Right lobe of liver (tissue), 6 donors: Measurements from ENCODE around the gene FAR2. TPM values are rescaled to one million over a fixed set of nuclear protein-coding genes. Genes with fewer than 3 reads are reported as not detected.

Source experiments
- ATAC-seq, 4 donors: fragments of 200-7000 bp; cut with Tn5 transposase; one replicate each; pipeline ENCODE4 v1.9.1; 2020; ENCODE audit warnings: mild to moderate bottlenecking in 4 of 4, moderate library complexity in 4 of 4
- DNase-seq, 3 donors: peaks; one replicate each; pipeline ENCODE4 v3.0.0-alpha.2; 2020
- H3K27ac ChIP-seq, 3 donors: fragments of 200-600 bp; one replicate each; pipeline ENCODE4 v1.8.0; 2022
- H3K27me3 ChIP-seq, 2 donors: fragments of 200-600 bp; one replicate each; pipeline ENCODE4 v1.8.0; 2022
- H3K36me3 ChIP-seq, 4 donors: fragments of 200-600 bp; sonication (generic) in 1 of 4; one replicate each; pipeline versions ENCODE4 v1.5.1 to v1.8.0; 2017 to 2022; ENCODE audit warnings: control low read depth in 1 of 4
- H3K4me1 ChIP-seq, 4 donors: fragments of 200-600 bp; sonication (generic) in 1 of 4; one replicate each; pipeline versions ENCODE4 v1.5.1 to v1.8.0; 2017 to 2022; ENCODE audit warnings: control low read depth in 1 of 4
- H3K4me3 ChIP-seq, 3 donors: fragments of 200-600 bp; one replicate each; pipeline ENCODE4 v1.8.0; 2022
- H3K9me3 ChIP-seq, 4 donors: fragments of 200-600 bp; sonication (generic) in 1 of 4; one replicate each; pipeline versions ENCODE4 v1.5.1 to v1.8.0; 2017 to 2022; ENCODE audit warnings: control low read depth in 1 of 4
- CTCF ChIP-seq, 4 donors: fragments of 200-600 bp in 3 of 4; fragments of 450-650 bp in 1 of 4; IDR thresholded peaks; one replicate each; pipeline versions ENCODE4 v1.5.1 to v1.8.0; 2016 to 2022; ENCODE audit warnings: antibody characterized with exemption in 4 of 4, mild to moderate bottlenecking in 2 of 4
- POLR2A ChIP-seq: fragments of 450-650 bp; IDR thresholded peaks from one replicate; pipeline ENCODE4 v1.6.1; 2017; ENCODE audit warnings: antibody characterized with exemption, mild to moderate bottlenecking
- WGBS: methylation state at CpG from one replicate; pipeline ENCODE4 v1.1.6; 2018; ENCODE audit warnings: low coverage, low lambda C conversion rate; ENCODE audit not compliant: insufficient coverage; ENCODE audit errors: missing lambda C conversion rate; 5-methylcytosine and 5-hydroxymethylcytosine counted together
- intact Hi-C, 2 donors: fragments of 100-400 bp; cut with DNase I; formaldehyde crosslinking; loops; one replicate each; pipeline versions ENCODE4 v1.11.2 to v1.14.1; 2022
- total RNA-seq, 6 experiments: library from RNA; depleted of rRNA in 2 of 6; stranded (reverse); fragments of >200 nt in 2 of 6; fragmentation: NEBNext Ultra II Directional in 3 of 6; extraction: Animal tissue kit (Norgen Biotek cat#: 25700) in 3 of 6; gene quantifications; one replicate each; pipeline versions ENCODE4 v1.1.0 to v1.2.4, GENCODE V29; 2016 to 2023
- donor health status: DM: no; HTN: yes; CAD: no.
- donor health status: DM: no; HTN: no; CAD: no.
- donor health status: DM: no; HTN: no; CAD: no.
- donor health status: DM: no; HTN: yes; CAD: no.
- donor health status: DM: no; HTN: yes; CAD: no.

FAR2 gene
- total RNA-seq, 6 experiments from 2014 or later: 0.87 to 3.4 (median 1.9) TPM

- DNase-seq: no peak
- Histone ChIP-seq H3K27me3 (no peaks in the 10 kb centered on the region), H3K9me3 (no peaks in the 10 kb centered on the region), H3K4me1 (no peaks in the 10 kb centered on the region), H3K4me3 (no peak overlapping the region), H3K36me3 (no peaks in the 10 kb centered on the region), H3K27ac (no peak overlapping the region)
- no peak for ATAC-seq
- intact Hi-C loops: no loop called here
- TF ChIP-seq POLR2A: no peak
- TF ChIP-seq CTCF (IDR thresholded peaks at IDR 0.05): no peak
- 66% methylated on average over 2 of the region's 2 CpGs for WGBS
Measured at GRCh38 chr12:29223956-29224543, 75.0 kb downstream of the FAR2 start.

- Histone ChIP-seq H3K27ac (no peak overlapping the region), H3K36me3 (no peaks in the 10 kb centered on the region), H3K27me3 (no peaks in the 10 kb centered on the region), H3K9me3 (no peaks in the 10 kb centered on the region), H3K4me3 (no peak overlapping the region), H3K4me1 (no peaks in the 10 kb centered on the region)
- DNase-seq: no peak
- intact Hi-C loops: no loop called here
- TF ChIP-seq CTCF (IDR thresholded peaks at IDR 0.05) (no peak), POLR2A (no peak)
- WGBS: 73% methylated on average over 4 of the region's 4 CpGs
- no peak for ATAC-seq
Measured at GRCh38 chr12:29224572-29224971, 75.5 kb downstream of the FAR2 start.

GRCh38 chr12:29225834-29226233 is 76.8 kb downstream of the FAR2 start:
- Histone ChIP-seq H3K4me1 (no peaks in the 10 kb centered on the region), H3K36me3 (no peaks in the 10 kb centered on the region), H3K27me3 (no peaks in the 10 kb centered on the region), H3K9me3 (no peaks in the 10 kb centered on the region), H3K4me3 (no peak overlapping the region), H3K27ac (no peak overlapping the region)
- DNase-seq (no peak), ATAC-seq (no peak)
- intact Hi-C loops: no loop called here
- TF ChIP-seq POLR2A: no peak
- no peak for TF ChIP-seq CTCF (IDR thresholded peaks at IDR 0.05)
- 40% methylated on average over 2 of the region's 2 CpGs for WGBS

GRCh38 chr12:29226616-29227015 is 77.5 kb downstream of the FAR2 start:
- Histone ChIP-seq H3K36me3 (no peaks in the 10 kb centered on the region), H3K9me3 (no peaks in the 10 kb centered on the region), H3K4me1 (no peaks in the 10 kb centered on the region), H3K4me3 (no peak overlapping the region), H3K27me3 (no peaks in the 10 kb centered on the region), H3K27ac (no peak overlapping the region)
- no peak for DNase-seq
- no peak for TF ChIP-seq POLR2A
- ATAC-seq: no peak
- intact Hi-C loops: no loop called here

GRCh38 chr12:29228474-29229157 is 79.5 kb downstream of the FAR2 start:
- no peak for ATAC-seq
- Histone ChIP-seq H3K27me3 (no peaks in the 10 kb centered on the region), H3K4me1 (no peaks in the 10 kb centered on the region), H3K36me3 (no peaks in the 10 kb centered on the region), H3K4me3 (no peak overlapping the region), H3K27ac (no peak overlapping the region), H3K9me3 (no peaks in the 10 kb centered on the region)
- 47% methylated on average over 9 of the region's 9 CpGs for WGBS
- no peak for DNase-seq
- no peak for TF ChIP-seq POLR2A
- TF ChIP-seq CTCF (IDR thresholded peaks at IDR 0.05): no peak
- intact Hi-C loops: no loop called here
